HepG2 (cell line): ENCODE measurements around the gene KRT38. TPM values are rescaled to one million over a fixed set of nuclear protein-coding genes. Genes with fewer than 3 reads are reported as not detected.
"Not testable (repeated sequence)": the region's sequence is repeated elsewhere in the genome, so short reads cannot be mapped to it uniquely, and the experiment has no call there.

Experiments
- ATAC-seq: fragments of 200-7000 bp; cut with Tn5 transposase; 3 replicates; pipeline ENCODE4 v1.9.1; 2020; ENCODE audit warnings: mild to moderate bottlenecking, moderate library complexity
- BruUV-seq: library from RNA; stranded (reverse); fragments of 400-500 nt; replicated peaks from 2 replicates; lab custom pipeline; 2021; lab: Mats Ljungman, UMichigan
- CTCF ChIA-PET: fragments of 300-600 bp; formaldehyde crosslinking; extraction: SDS; loops from one replicate; lab custom pipeline; 2021; ENCODE audit warnings: low total read pairs, inconsistent platforms, low intra/inter-chr PET ratio; lab: Yijun Ruan, JAX
- POLR2A ChIA-PET: fragments of 350-600 bp; sonication (Branson Sonifier 250); formaldehyde crosslinking; loops from one replicate; lab custom pipeline; 2020; ENCODE audit warnings: antibody characterized with exemption, inconsistent platforms; lab: Yijun Ruan, JAX
- DNase-seq: peaks from one replicate; pipeline ENCODE4 v3.0.0-alpha.2; 2015; ENCODE audit warnings: low spot score
- FAIRE-seq: peaks from 3 replicates; lab custom pipeline; 2011; peaks lifted over from hg19 to GRCh38; lab: Jason Lieb, UNC
- H2AFZ ChIP-seq: one replicate; pipeline ENCODE4 v1.6.1; 2011; ENCODE audit warnings: low read length, inconsistent platforms
- H3K27ac ChIP-seq: fragments of 300-600 bp; 3 replicates; pipeline ENCODE4 v1.8.0; 2011; ENCODE audit warnings: mixed run types, mild to moderate bottlenecking, mixed read lengths, low read length, inconsistent platforms; ENCODE audit not compliant: insufficient read depth; ENCODE audit errors: extremely low read length
- H3K27me3 ChIP-seq, 2 experiments: fragments of 200-600 bp in 1 of 2; 2 replicates in 1 of 2; 3 replicates in 1 of 2; pipeline versions ENCODE4 v1.6.0 to v1.8.0; 2011; ENCODE audit warnings: low read length in 2 of 2, mild to moderate bottlenecking in 2 of 2, moderate library complexity in 2 of 2, inconsistent platforms in 1 of 2; ENCODE audit not compliant: insufficient read depth in 2 of 2, control insufficient read depth in 1 of 2
- H3K36me3 ChIP-seq, 2 experiments: fragments of 200-600 bp in 1 of 2; replicated peaks in 1 of 2; 2 replicates in 1 of 2; 3 replicates in 1 of 2; pipeline versions ENCODE4 v1.5.1 to v1.8.0; 2011; ENCODE audit warnings: low read length in 2 of 2, inconsistent platforms in 1 of 2; ENCODE audit not compliant: insufficient read depth in 2 of 2, control insufficient read depth in 1 of 2
- H3K4me1 ChIP-seq: 2 replicates; pipeline ENCODE4 v1.5.1; 2012; ENCODE audit warnings: low read length, inconsistent platforms; ENCODE audit not compliant: insufficient read depth
- H3K4me2 ChIP-seq: 2 replicates; pipeline ENCODE4 v1.6.0; 2011; ENCODE audit warnings: low read depth, low read length, inconsistent platforms
- H3K4me3 ChIP-seq, 3 experiments: fragments of 200-600 bp in 1 of 3; sonication (generic), shearing (Covaris generic) in 1 of 3; replicated peaks in 1 of 3; 2 replicates each; pipeline ENCODE4 v1.5.1; 2011 to 2016; ENCODE audit warnings: low read length in 3 of 3, inconsistent platforms in 2 of 3, low read depth in 2 of 3, mild to moderate bottlenecking in 2 of 3, control low read depth in 1 of 3, mixed read lengths in 1 of 3; ENCODE audit not compliant: insufficient read depth in 1 of 3
- H3K79me2 ChIP-seq: one replicate; pipeline ENCODE4 v1.6.1; 2011; ENCODE audit warnings: low read length, inconsistent platforms; ENCODE audit not compliant: insufficient read depth
- H3K9ac ChIP-seq: 2 replicates; pipeline ENCODE4 v1.6.0; 2011; ENCODE audit warnings: mild to moderate bottlenecking, low read depth, low read length, inconsistent platforms; ENCODE audit not compliant: insufficient read depth
- H3K9me3 ChIP-seq: 2 replicates; pipeline ENCODE4 v1.5.1; 2012; ENCODE audit warnings: mild to moderate bottlenecking, low read length
- H4K20me1 ChIP-seq: 2 replicates; pipeline ENCODE4 v1.6.0; 2011; ENCODE audit warnings: inconsistent platforms, mild to moderate bottlenecking, low read length, moderate library complexity; ENCODE audit not compliant: insufficient read depth
- THAP9 ChIP-seq: sonication (generic); formaldehyde crosslinking; IDR thresholded peaks from 2 replicates; pipeline ENCODE4; 2020; ENCODE audit warnings: missing genetic modification reagents, mild to moderate bottlenecking, borderline replicate concordance
- ZNF512 ChIP-seq: sonication (generic); formaldehyde crosslinking; IDR thresholded peaks from 2 replicates; pipeline ENCODE4 v1.4.0; 2020; ENCODE audit warnings: mild to moderate bottlenecking, missing genetic modification reagents
- WGBS: methylation state at CpG from one replicate; pipeline ENCODE4 v1.1.6; 2017; ENCODE audit warnings: low lambda C conversion rate; 5-methylcytosine and 5-hydroxymethylcytosine counted together
- in situ Hi-C: cut with HindIII; loops from 2 replicates; pipeline ENCODE4 v1.10.0; 2017; ENCODE audit warnings: low pct_unique_long_range_greater_than_20kb; ENCODE audit not compliant: extremely low pct_ligation_motif_present
- intact Hi-C: fragments of 100-400 bp; cut with micrococcal nuclease; formaldehyde crosslinking; loops from one replicate; pipeline ENCODE4 v1.10.0; 2022; ENCODE audit not compliant: unreplicated experiment
- polyA plus RNA-seq, 8 experiments: library from polyadenylated mRNA; depleted of rRNA in 3 of 8; stranded (reverse) in 7 of 8; unstranded in 1 of 8; fragments of >200 nt; fragmentation: Illumina TruSeq in 4 of 8; extraction: Trizol in 4 of 8; gene quantifications; 2 replicates each; pipeline versions ENCODE4 v1.2.1 to v1.2.3, GENCODE V29; 2011 to 2016; ENCODE audit warnings: low read depth in 4 of 8, missing spikeins in 1 of 8, mixed read lengths in 1 of 8; ENCODE audit not compliant: insufficient read depth in 1 of 8
- total RNA-seq, 5 experiments: library from RNA; depleted of rRNA; stranded (reverse); fragments of >200 nt; fragmentation: Illumina TruSeq; extraction: Trizol; gene quantifications; 2 replicates each; pipeline ENCODE4 v1.2.3, GENCODE V29; 2016; ENCODE audit warnings: low read depth in 1 of 5

KRT38 gene
- total and polyA plus RNA-seq, 2 of the 13 experiments (the other 11 are each of a cell fraction or from before 2014, with no cell fraction given), result not detected

- Histone ChIP-seq H3K9ac (no peak overlapping the region), H4K20me1 (no peaks in the 10 kb centered on the region), H3K27ac (no peak overlapping the region), H3K9me3 (no peaks in the 10 kb centered on the region), H2AFZ (no peak overlapping the region), H3K4me1 (peaks cover 11% of the 10 kb centered on the region; the same call in 1 of the 2 replicates), H3K27me3 (no peaks in the 10 kb centered on the region; a peak in 1 of 5 replicates), H3K36me3 (no peaks in the 10 kb centered on the region), H3K79me2 (no peaks in the 10 kb centered on the region), H3K4me3 (no peak overlapping the region), H3K4me2 (no peak overlapping the region)
- no peak for ATAC-seq
- FAIRE-seq, result no peak
- no peak for DNase-seq
- ChIA-PET CTCF (no interaction called here), POLR2A (no interaction called here)
- BruUV-seq, result no TSS peak
- intact Hi-C loops, result no loop called here
- TF ChIP-seq ZNF512 (CRISPR knock-in tag) (no peak), THAP9 (CRISPR knock-in tag) (no peak)
- in situ Hi-C loops, result no loop called here
- 34% methylated on average over 4 of the region's 4 CpGs for WGBS
These were observed 7.2 kb downstream of the KRT38 start for GRCh38 chr17:41433586-41433985.

GRCh38 chr17:41430376-41430775 lies 10.4 kb downstream of the KRT38 start:
- intact Hi-C loops, in situ Hi-C loops: not testable (repeated sequence)

More at GRCh38 chr17:41430376-41430775, 10.4 kb downstream of the KRT38 start:
- H2AFZ ChIP-seq, FAIRE-seq, H3K4me2 ChIP-seq, H3K79me2 ChIP-seq, CTCF ChIA-PET, BruUV-seq, H3K27ac ChIP-seq, H3K9ac ChIP-seq, H3K4me3 ChIP-seq, ATAC-seq, H3K9me3 ChIP-seq, H4K20me1 ChIP-seq, H3K36me3 ChIP-seq, DNase-seq, H3K27me3 ChIP-seq, POLR2A ChIA-PET: not testable (repeated sequence)
- H3K4me1 ChIP-seq, result peaks cover 15% of the 10 kb centered on the region; the same call in 1 of the 2 replicates
- WGBS, result 8% methylated on average over 9 of the region's 9 CpGs
